SU-DHL-6 (cell line): ENCODE results near the gene PARP1.

Source experiments
- CTCF ChIP-seq: fragments of 200-600 bp; sonication (generic); IDR thresholded peaks from one replicate; pipeline ENCODE4 v1.5.1; 2017; ENCODE audit warnings: antibody characterized with exemption, mild to moderate bottlenecking, low read length, moderate library complexity; ENCODE audit not compliant: insufficient read depth, poor library complexity, severe bottlenecking
- EZH2phosphoT487 ChIP-seq: fragments of 200-600 bp; sonication (generic), shearing (Covaris generic); conservative IDR thresholded peaks from 2 replicates; pipeline ENCODE4 v1.6.1; 2018; ENCODE audit warnings: mild to moderate bottlenecking, antibody characterized with exemption, low read length, moderate library complexity, mixed read lengths

DNA sequence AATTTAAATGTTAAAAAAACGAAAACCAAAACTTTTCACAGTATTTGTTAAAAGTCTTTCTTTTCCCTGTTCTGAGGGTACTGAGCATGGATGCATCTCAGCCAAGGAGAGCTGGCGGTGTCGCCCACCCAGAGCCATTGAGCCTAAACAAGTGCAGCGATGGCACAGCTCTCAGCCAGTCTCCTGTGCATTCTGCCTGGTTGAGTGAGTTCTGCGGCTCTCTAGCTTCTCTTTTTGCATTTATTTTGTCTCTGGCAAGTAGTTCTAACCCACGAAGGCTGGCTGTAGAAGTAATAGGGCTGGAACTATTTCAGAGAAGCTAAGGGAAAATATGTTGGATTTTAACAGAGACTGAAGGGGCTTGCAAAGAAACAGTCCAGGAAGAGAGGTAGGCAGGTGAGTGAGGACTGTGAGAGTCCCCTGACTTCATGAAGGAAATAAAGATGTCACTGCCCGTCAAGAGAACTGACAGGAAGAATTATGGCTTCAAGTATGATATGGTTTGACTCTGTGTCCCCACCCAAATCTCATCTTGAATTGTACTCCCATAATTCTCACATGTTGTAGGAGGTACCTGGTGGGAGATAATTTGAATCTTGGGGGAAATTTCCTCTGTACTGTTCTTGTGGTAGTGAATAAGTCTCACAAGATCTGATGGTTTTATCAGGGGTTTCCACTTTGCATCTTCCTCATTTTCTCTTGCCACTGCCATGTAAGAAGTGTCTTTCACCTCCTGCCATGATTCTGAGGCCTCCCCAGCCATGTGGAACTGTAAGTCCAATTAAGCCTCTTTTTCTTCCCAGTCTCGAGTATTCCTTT, 63.2 kb downstream of the PARP1 start:
- no peak for TF ChIP-seq CTCF
- TF ChIP-seq EZH2phosphoT487, result no peak
